IPS-18c (cell line): ENCODE results near the gene RHOA.
"Not testable (repeated sequence)": the region's sequence is repeated elsewhere in the genome, so short reads cannot be mapped to it uniquely, and the experiment has no call there.

Experiments used
- H3K4me3 ChIP-seq: 2 replicates; pipeline ENCODE4 v1.7.0; 2013; ENCODE audit warnings: low read depth, mild to moderate bottlenecking, low read length, moderate library complexity; ENCODE audit not compliant: insufficient read depth
- H3K9me3 ChIP-seq: one replicate; pipeline ENCODE4 v1.6.1; 2013; ENCODE audit warnings: mild to moderate bottlenecking, low read length, moderate library complexity; ENCODE audit not compliant: control insufficient read depth, insufficient read depth

RHOA gene

GRCh38 chr3:49387721-49388120 lies 24.1 kb downstream of the RHOA start:
- Histone ChIP-seq H3K4me3 (no peak overlapping the region), H3K9me3 (no peaks in the 10 kb centered on the region)

- H3K9me3 ChIP-seq, result no peaks in the 10 kb centered on the region
Observed at GRCh38 chr3:49386056-49386756, 25.6 kb downstream of the RHOA start.

DNA sequence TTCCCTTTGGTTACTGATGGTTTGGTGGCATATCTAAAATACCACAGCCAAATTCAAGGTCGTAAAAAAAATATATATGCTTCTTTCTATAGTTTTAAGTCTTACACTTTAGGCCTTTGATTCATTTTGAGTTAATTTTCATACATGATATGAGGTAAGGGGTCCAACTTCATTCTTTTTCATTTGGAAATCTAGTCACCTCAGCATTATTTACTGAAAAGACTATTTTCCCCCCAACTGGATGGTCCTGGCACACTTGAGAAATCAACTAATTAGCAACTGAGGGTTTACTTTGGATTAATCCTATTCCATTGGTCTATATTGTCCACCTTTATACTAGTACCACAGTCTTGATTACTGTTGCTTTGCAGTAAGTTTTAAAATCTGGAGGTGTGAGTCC lies 26.2 kb downstream of the RHOA start:
- no peak overlapping the region for H3K4me3 ChIP-seq
- no peaks in the 10 kb centered on the region for H3K9me3 ChIP-seq

More at GRCh38 chr3:49386056-49386756, 25.6 kb downstream of the RHOA start:
- no peak overlapping the region for H3K4me3 ChIP-seq

GRCh38 chr3:49383387-49383786 lies 28.4 kb downstream of the RHOA start:
- H3K9me3 ChIP-seq, result peaks cover 2% of the 10 kb centered on the region

DNA sequence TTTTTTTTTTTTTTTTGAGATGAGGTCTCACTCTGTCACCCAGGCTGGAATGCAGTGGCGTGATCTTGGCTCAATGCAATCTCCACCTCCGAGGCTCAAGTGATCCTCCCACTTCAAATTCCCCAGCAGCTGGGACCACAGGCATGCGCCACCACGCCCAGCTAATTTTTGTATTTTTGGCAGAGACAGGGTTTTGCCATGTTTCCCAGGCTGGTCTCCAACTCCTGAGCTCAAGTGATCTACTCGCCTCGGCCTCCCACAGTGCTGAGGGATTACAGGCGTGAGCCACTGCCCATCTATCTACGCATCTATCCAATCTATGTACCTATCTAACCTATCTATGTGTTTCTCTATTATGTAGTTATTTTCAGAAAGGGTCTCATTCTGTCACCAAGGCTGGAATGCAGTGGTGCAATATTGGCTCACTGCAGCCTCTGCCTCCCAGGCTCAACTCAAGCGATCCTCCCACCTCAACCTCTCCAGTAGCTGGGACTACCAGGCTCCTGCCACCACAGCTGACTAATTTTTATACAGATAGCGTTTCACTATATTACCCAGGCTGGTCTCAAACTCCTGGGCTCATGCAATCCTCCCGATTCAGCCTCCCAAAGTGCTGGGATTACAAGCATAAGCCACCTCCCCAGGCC lies 33.4 kb downstream of the RHOA start:
- H3K9me3 ChIP-seq, result peaks cover 2% of the 10 kb centered on the region
- H3K4me3 ChIP-seq, result no peak overlapping the region

More at GRCh38 chr3:49383387-49383786, 28.4 kb downstream of the RHOA start:
- H3K4me3 ChIP-seq, result no peak overlapping the region

GRCh38 chr3:49377483-49377882 lies 34.3 kb downstream of the RHOA start:
- peaks cover 2% of the 10 kb centered on the region for H3K9me3 ChIP-seq
- no peak overlapping the region for H3K4me3 ChIP-seq

DNA sequence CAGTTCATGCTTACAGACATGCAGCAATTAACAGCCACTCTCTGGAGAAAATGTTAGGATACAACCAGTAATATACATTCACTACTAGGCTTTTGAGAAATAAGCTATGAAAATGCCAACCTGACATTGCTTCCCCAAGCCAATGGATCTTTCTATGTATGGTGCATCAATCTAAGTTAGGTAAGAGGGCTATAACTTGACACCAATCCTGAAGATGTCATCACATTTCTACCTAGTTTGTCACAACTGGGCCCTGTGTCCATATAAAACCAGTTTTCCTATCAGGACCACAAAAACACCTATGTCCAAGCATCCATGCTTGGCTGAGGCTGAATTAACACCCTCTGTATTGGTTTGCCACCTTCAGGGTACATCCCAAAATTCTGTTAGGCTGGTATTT lies 39.8 kb downstream of the RHOA start:
- H3K4me3 ChIP-seq, result no peak overlapping the region

DNA sequence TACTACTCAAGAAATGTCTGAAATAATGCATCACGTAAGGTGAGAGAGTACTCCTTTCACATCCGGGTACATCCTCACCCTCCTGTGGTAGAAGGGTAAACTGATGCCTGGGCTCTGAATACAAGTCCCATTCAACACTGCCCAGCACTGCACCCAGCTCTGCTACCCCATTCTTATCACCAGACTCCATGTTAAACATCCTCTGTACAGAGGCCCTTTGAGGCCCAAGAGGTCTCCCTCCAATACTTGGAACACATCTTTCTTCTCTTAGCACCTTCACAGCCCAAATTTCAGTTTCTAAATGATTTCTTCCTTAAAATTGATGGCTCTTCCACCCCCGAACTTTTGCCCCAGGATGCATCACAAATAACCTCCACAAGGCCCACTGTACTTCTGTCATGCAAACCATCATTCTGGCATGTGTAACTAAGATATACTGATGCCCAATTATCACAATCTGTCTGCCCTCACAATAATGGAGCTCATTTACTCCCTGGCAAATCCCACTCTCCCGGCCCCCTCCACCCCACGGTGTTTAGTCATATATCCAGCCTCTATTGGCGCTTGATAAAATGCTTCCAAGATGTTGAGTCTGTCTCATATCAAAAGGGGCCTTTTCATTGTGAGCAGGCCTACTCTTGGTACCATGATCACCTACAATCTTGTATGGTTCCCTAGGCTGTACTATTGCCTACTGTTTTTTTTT lies 41.0 kb downstream of the RHOA start:
- Histone ChIP-seq H3K9me3 (no peaks in the 10 kb centered on the region), H3K4me3 (no peak overlapping the region)

More for the DNA sequence above, 39.8 kb downstream of the RHOA start:
- H3K9me3 ChIP-seq, result no peaks in the 10 kb centered on the region

GRCh38 chr3:49362561-49362960 lies 49.2 kb downstream of the RHOA start:
- no peak overlapping the region for H3K4me3 ChIP-seq
- no peaks in the 10 kb centered on the region for H3K9me3 ChIP-seq

GRCh38 chr3:49359623-49360022 lies 52.2 kb downstream of the RHOA start:
- no peak overlapping the region for H3K4me3 ChIP-seq
- no peaks in the 10 kb centered on the region for H3K9me3 ChIP-seq

DNA sequence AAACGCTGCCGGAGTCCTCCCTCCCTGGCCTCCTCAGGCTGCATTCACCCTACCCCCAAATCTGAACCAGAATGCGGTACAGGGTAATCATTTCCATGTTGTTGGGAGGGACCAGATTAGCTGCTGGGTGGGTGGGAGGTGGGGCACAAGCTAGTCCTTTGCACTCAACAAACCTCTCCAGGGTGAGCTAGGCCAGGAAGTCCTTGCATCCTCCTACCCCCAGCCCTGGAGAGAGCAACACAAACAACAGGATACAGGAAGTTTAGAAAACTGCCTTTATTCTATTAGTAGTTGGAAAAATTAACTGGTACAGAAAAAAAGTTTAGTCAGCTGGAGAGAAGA lies 52.9 kb downstream of the RHOA start:
- Histone ChIP-seq H3K4me3 (peak overlapping the region; percentile 48; the same call in 1 of the 2 replicates), H3K9me3 (no peaks in the 10 kb centered on the region)

- H3K9me3 ChIP-seq, result no peaks in the 10 kb centered on the region
Observed at GRCh38 chr3:49358217-49358883, 53.4 kb downstream of the RHOA start, which contains the start of gene GPX1. Gene GPX1 (minus strand): TSS chr3:49358353. CDS start chr3:49358278, 75 bp downstream.

DNA sequence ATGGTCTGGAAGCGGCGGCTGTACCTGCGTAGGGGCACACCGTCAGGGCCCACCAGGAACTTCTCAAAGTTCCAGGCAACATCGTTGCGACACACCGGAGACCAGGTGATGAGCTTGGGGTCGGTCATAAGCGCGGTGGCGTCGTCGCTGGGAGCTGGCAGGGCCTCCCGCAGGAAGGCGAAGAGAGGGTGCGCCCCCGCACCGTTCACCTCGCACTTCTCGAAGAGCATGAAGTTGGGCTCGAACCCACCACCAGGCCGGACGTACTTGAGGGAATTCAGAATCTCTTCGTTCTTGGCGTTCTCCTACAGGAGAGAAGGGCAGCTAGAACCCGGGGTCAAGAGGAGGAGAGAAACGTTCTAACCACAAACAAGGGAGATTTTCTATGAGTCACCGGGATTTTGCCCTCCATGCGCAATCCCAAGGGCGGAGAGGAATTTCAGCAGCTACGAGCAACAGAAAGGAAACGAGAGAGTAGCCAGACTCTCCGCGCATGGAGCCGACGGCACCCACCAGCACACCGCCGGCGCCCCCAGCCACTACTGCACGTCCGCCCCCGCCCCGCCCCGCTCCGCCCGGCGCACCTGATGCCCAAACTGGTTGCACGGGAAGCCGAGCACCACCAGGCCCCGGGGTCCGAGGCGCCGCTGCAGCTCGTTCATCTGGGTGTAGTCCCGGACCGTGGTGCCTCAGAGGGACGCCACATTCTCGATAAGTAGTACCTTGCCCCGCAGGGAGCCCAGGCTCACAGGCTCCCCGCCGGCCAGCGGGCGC lies 54.1 kb downstream of the RHOA start:
- not testable (repeated sequence) for H3K9me3 ChIP-seq
- H3K4me3 ChIP-seq, result peak overlapping the region; percentile 84

More at GRCh38 chr3:49358217-49358883, 53.4 kb downstream of the RHOA start, which contains the start of gene GPX1:
- peak within 1 kb of the TSS; percentile 84 for H3K4me3 ChIP-seq

GRCh38 chr3:49357095-49357442 lies 54.7 kb downstream of the RHOA start:
- peak overlapping the region; percentile 84 for H3K4me3 ChIP-seq
- not testable (repeated sequence) for H3K9me3 ChIP-seq

DNA sequence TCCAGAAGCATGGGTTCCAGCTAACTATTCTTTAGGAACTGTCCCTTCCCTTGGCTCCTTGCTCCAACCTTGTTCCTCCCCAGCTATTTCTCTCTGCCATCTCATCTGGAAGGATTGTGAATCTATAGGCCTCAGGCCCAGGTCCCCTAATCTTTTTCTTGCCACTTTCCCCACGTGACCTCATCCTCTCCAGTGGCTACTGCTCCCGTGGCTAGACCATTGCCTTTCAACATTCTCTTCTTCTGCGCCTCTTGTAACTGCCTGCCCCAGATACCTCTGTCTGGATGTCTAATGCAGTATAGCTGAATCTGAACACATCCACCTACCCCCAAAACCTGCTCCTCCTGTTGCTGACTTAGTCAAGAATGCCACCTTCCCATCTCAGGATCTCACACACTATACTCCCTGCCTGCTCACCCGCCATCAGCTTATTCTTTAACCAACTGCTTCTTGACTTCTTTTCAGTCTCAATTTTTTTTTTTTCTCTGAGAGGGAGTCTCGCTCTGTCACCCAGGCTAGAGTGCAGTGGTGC lies 58.8 kb downstream of the RHOA start:
- H3K4me3 ChIP-seq, result no peak overlapping the region
- no peaks in the 10 kb centered on the region for H3K9me3 ChIP-seq

DNA sequence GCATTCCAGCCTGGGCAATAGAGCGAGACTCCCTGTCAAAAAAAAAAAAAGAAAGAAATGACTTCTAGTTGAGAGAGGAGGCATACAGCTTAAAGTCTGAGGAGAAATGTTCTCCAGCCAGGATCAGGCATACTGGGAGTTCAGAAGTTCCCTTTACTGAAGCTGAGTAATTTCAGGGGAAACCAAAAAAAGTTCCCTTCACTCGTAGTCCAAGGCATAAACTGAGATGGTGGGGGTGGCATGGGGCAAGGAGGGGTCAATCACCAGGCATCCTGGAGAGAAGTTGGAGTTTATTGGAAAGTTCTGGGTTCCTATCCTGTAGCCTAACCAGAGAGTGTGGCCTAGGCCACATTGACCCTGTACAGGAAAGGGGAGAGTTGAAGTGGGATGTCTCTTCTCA lies 59.5 kb downstream of the RHOA start:
- Histone ChIP-seq H3K9me3 (no peaks in the 10 kb centered on the region), H3K4me3 (no peak overlapping the region)
